K562 (cell line): ENCODE results near the gene USP6. TPM values are rescaled to one million over a fixed set of nuclear protein-coding genes. Genes with fewer than 3 reads are reported as not detected.

Experiments
- ATAC-seq: fragments of 200-7000 bp; cut with Tn5 transposase; 3 replicates; pipeline ENCODE4 v1.9.1; 2020; ENCODE audit warnings: moderate library complexity
- BruUV-seq: library from RNA; stranded (reverse); fragments of 400-500 nt; replicated peaks from 2 replicates; lab custom pipeline; 2021; lab: Mats Ljungman, UMichigan
- CTCF ChIA-PET: fragments of 300-600 bp; formaldehyde crosslinking; extraction: SDS; loops from one replicate; lab custom pipeline; 2021; ENCODE audit warnings: low intra/inter-chr PET ratio; lab: Yijun Ruan, JAX
- POLR2A ChIA-PET: fragments of 300-600, 350-650 bp; sonication (Branson Sonifier 250); formaldehyde crosslinking; extraction: SDS; loops from one replicate; lab custom pipeline; 2021; ENCODE audit warnings: antibody characterized with exemption, inconsistent platforms; lab: Yijun Ruan, JAX
- DNase-seq, 4 experiments: peaks; one replicate each; pipeline versions ENCODE4 v3.0.0 to v3.0.0-alpha.2; 2011 to 2018; ENCODE audit warnings: low spot score in 3 of 4, mixed read lengths in 3 of 4; ENCODE audit errors: extremely low read depth in 1 of 4
- FAIRE-seq: peaks from 2 replicates; lab custom pipeline; 2011; peaks lifted over from hg19 to GRCh38; lab: Jason Lieb, UNC
- H2AFZ ChIP-seq: 2 replicates; pipeline ENCODE4 v1.6.0; 2011; ENCODE audit warnings: low read depth, low read length, control low read depth, inconsistent platforms
- H3K27ac ChIP-seq: fragments of 200-600 bp; 3 replicates; pipeline ENCODE4 v1.8.0; 2011; ENCODE audit warnings: low read depth, mild to moderate bottlenecking, control low read depth, inconsistent platforms, low read length, moderate library complexity, mixed read lengths; ENCODE audit errors: extremely low read depth
- H3K27me3 ChIP-seq, 2 experiments: fragments of 300-600 bp in 1 of 2; 2 replicates in 1 of 2; 3 replicates in 1 of 2; pipeline versions ENCODE4 v1.6.0 to v1.8.0; 2011; ENCODE audit warnings: inconsistent platforms in 2 of 2, low read length in 2 of 2, mild to moderate bottlenecking in 1 of 2, mixed read lengths in 1 of 2, moderate library complexity in 1 of 2; ENCODE audit not compliant: control insufficient read depth in 2 of 2, insufficient read depth in 2 of 2
- H3K36me3 ChIP-seq: fragments of 300-600 bp; 3 replicates; pipeline ENCODE4 v1.8.0; 2011; ENCODE audit warnings: mild to moderate bottlenecking, low read length, inconsistent platforms; ENCODE audit not compliant: control insufficient read depth, insufficient read depth
- H3K4me1 ChIP-seq, 2 experiments: fragments of 200-600 bp in 1 of 2; replicated peaks in 1 of 2; 2 replicates in 1 of 2; 3 replicates in 1 of 2; pipeline versions ENCODE4 v1.5.1 to v1.8.0; 2011; ENCODE audit warnings: inconsistent platforms in 2 of 2, low read length in 2 of 2, mild to moderate bottlenecking in 1 of 2, mixed read lengths in 1 of 2, moderate library complexity in 1 of 2; ENCODE audit not compliant: control insufficient read depth in 2 of 2, insufficient read depth in 2 of 2
- H3K4me2 ChIP-seq: 2 replicates; pipeline ENCODE4 v1.6.1; 2011; ENCODE audit warnings: low read length, control low read depth, inconsistent platforms, mixed read lengths; ENCODE audit not compliant: insufficient read depth
- H3K4me3 ChIP-seq: fragments of 200-600 bp; sonication (generic), shearing (Covaris generic); 2 replicates; pipeline ENCODE4 v1.5.1; 2016; ENCODE audit warnings: control low read depth, inconsistent platforms
- H3K79me2 ChIP-seq: fragments of 200-600 bp; 3 replicates; pipeline ENCODE4 v1.8.0; 2011; ENCODE audit warnings: low read length, inconsistent platforms; ENCODE audit not compliant: control insufficient read depth, insufficient read depth
- H3K9ac ChIP-seq, 2 experiments: 2 replicates each; pipeline versions ENCODE4 v1.6.0 to v1.6.1; 2011; ENCODE audit warnings: low read depth in 2 of 2, low read length in 2 of 2, control low read depth in 1 of 2, inconsistent platforms in 1 of 2, mild to moderate bottlenecking in 1 of 2, mixed read lengths in 1 of 2; ENCODE audit not compliant: insufficient read depth in 1 of 2
- H3K9me1 ChIP-seq: one replicate; pipeline ENCODE4 v1.6.0; 2011; ENCODE audit warnings: inconsistent platforms, mild to moderate bottlenecking, low read length, moderate library complexity; ENCODE audit not compliant: control insufficient read depth, insufficient read depth
- H3K9me3 ChIP-seq: replicated peaks from 2 replicates; pipeline ENCODE4 v1.5.1; 2011; ENCODE audit warnings: low read depth, low read length, inconsistent platforms; ENCODE audit not compliant: control insufficient read depth, insufficient read depth
- H4K20me1 ChIP-seq: replicated peaks from 2 replicates; pipeline ENCODE4 v1.6.1; 2011; ENCODE audit warnings: low read length, inconsistent platforms, mixed read lengths; ENCODE audit not compliant: control insufficient read depth, insufficient read depth
- STAT6 ChIP-seq: sonication (generic); formaldehyde crosslinking; IDR thresholded peaks from 2 replicates; pipeline ENCODE4 v1.8.1; 2023; ENCODE audit warnings: mild to moderate bottlenecking, missing genetic modification reagents
- WGBS: fragments of 100-300 bp; shearing (Covaris generic); methylation state at CpG from one replicate; pipeline ENCODE4 v1.1.6; 2016; ENCODE audit warnings: low coverage, mixed read lengths; ENCODE audit not compliant: insufficient coverage; ENCODE audit errors: missing lambda C conversion rate; 5-methylcytosine and 5-hydroxymethylcytosine counted together
- in situ Hi-C: fragments of 300-500 bp; cut with MboI; formaldehyde crosslinking; loops from 4 replicates; pipeline ENCODE4 v1.15.0; 2018; ENCODE audit warnings: inconsistent platforms, mixed read lengths
- intact Hi-C: fragments of 100-400 bp; cut with micrococcal nuclease; formaldehyde crosslinking; loops from 2 replicates; pipeline ENCODE4 v1.14.2; 2022
- polyA plus RNA-seq, 8 experiments: library from polyadenylated mRNA; depleted of rRNA in 4 of 8; stranded (reverse) in 5 of 8; unstranded in 3 of 8; fragments of >200 nt; fragmentation: Nextera tagmentation in 2 of 8; fragmentation: Illumina TruSeq in 1 of 8; extraction: Ambion mirVana in 2 of 8; extraction: Trizol in 1 of 8; gene quantifications; 2 replicates each; pipeline versions ENCODE4 v1.2.1 to v1.2.3, GENCODE V29; 2011 to 2014; ENCODE audit warnings: inconsistent platforms in 1 of 8, missing spikeins in 1 of 8
- total RNA-seq, 7 experiments: library from RNA; depleted of rRNA in 6 of 7; stranded (reverse); fragments of >200 nt in 6 of 7; fragmentation: Illumina TruSeq in 2 of 7; extraction: Trizol in 2 of 7; gene quantifications; 2 replicates each; pipeline versions ENCODE4 v1.2.1 to v1.2.3, GENCODE V29; 2011 to 2021; ENCODE audit warnings: low replicate concordance in 1 of 7

USP6 gene
- total and polyA plus RNA-seq, 9 of the 15 experiments (the other 6 are each of a cell fraction or from before 2014, with no cell fraction given): 0.01 to 0.09 (median 0.04) TPM; not detected in 4

GRCh38 chr17:5184288-5184687, 68.5 kb downstream of the USP6 start:
- H3K4me3 ChIP-seq: no peak overlapping the region
- CTCF ChIA-PET: no interaction called here

More at GRCh38 chr17:5184288-5184687, 68.5 kb downstream of the USP6 start:
- ATAC-seq (no peak), FAIRE-seq (no peak), DNase-seq (no peak)
- Histone ChIP-seq H3K9me3 (peaks cover 27% of the 10 kb centered on the region), H3K79me2 (no peaks in the 10 kb centered on the region), H3K9me1 (no peaks in the 10 kb centered on the region), H3K4me1 (no peaks in the 10 kb centered on the region), H4K20me1 (no peaks in the 10 kb centered on the region), H3K4me2 (no peak overlapping the region), H3K27me3 (no peaks in the 10 kb centered on the region), H3K9ac (no peak overlapping the region), H3K36me3 (no peaks in the 10 kb centered on the region), H2AFZ (no peak overlapping the region), H3K27ac (no peak overlapping the region)
- intact Hi-C loops: loop anchor here (10.0 kb wide), 1 partner anchor 79 kb away; no protein-coding TSS in a partner anchor
- no TSS peak for BruUV-seq
- in situ Hi-C loops: no loop called here
- POLR2A ChIA-PET: no interaction called here
- WGBS: 89% methylated on average over 2 of the region's 2 CpGs
- TF ChIP-seq STAT6 (CRISPR knock-in tag): no peak
